GM23338 (cell line): ENCODE data around the gene MAP4. TPM values are rescaled to one million over a fixed set of nuclear protein-coding genes. Genes with fewer than 3 reads are reported as not detected.
A peak's percentile ranks its signal among the peaks of the same experiment; 100 is the strongest.
"Not testable (repeated sequence)": the region's sequence is repeated elsewhere in the genome, so short reads cannot be mapped to it uniquely, and the experiment has no call there.

Experiments
- ATAC-seq: fragments of 200-7000 bp; cut with Tn5 transposase; 3 replicates; pipeline ENCODE4 v1.9.1; 2020
- DNase-seq: peaks from one replicate; pipeline ENCODE4 v3.0.0-alpha.2; 2015; ENCODE audit warnings: low spot score
- H2AFZ ChIP-seq: fragments of 200-600 bp; sonication (generic); 2 replicates; pipeline ENCODE4 v1.8.0; 2016; ENCODE audit warnings: antibody characterized with exemption, mild to moderate bottlenecking, moderate library complexity
- H3F3A ChIP-seq: fragments of 200-600 bp; sonication (generic); replicated peaks from 2 replicates; pipeline ENCODE4 v1.8.0; 2017; ENCODE audit warnings: antibody characterized with exemption, mixed run types, low read depth
- H3K27ac ChIP-seq: fragments of 200-600 bp; sonication (generic); 2 replicates; pipeline ENCODE4 v1.6.1; 2016; ENCODE audit warnings: low read depth
- H3K27me3 ChIP-seq: fragments of 200-600 bp; sonication (generic); 2 replicates; pipeline ENCODE4 v1.8.0; 2016; ENCODE audit warnings: mild to moderate bottlenecking, mixed run types, moderate library complexity; ENCODE audit not compliant: insufficient read depth
- H3K36me3 ChIP-seq: fragments of 200-600 bp; sonication (generic); 2 replicates; pipeline ENCODE4 v1.8.0; 2016; ENCODE audit warnings: mild to moderate bottlenecking; ENCODE audit not compliant: insufficient read depth
- H3K4me1 ChIP-seq: fragments of 200-600 bp; sonication (generic); 2 replicates; pipeline ENCODE4 v1.8.0; 2016; ENCODE audit warnings: mild to moderate bottlenecking, moderate library complexity; ENCODE audit not compliant: insufficient read depth
- H3K4me2 ChIP-seq: fragments of 200-600 bp; sonication (generic); 2 replicates; pipeline ENCODE4 v1.7.1; 2017; ENCODE audit warnings: mixed run types
- H3K4me3 ChIP-seq: fragments of 200-600 bp; sonication (generic); 2 replicates; pipeline ENCODE4 v1.6.1; 2016; ENCODE audit warnings: mixed run types
- H3K79me2 ChIP-seq: fragments of 200-600 bp; sonication (generic); replicated peaks from 2 replicates; pipeline ENCODE4 v1.8.0; 2017; ENCODE audit warnings: mild to moderate bottlenecking; ENCODE audit not compliant: insufficient read depth
- H3K9me2 ChIP-seq: fragments of 200-600 bp; sonication (generic); 2 replicates; pipeline ENCODE4 v1.8.0; 2017; ENCODE audit not compliant: insufficient read depth
- H4K20me1 ChIP-seq: fragments of 200-600 bp; sonication (generic); replicated peaks from 2 replicates; pipeline ENCODE4 v1.8.0; 2017; ENCODE audit warnings: mild to moderate bottlenecking; ENCODE audit not compliant: insufficient read depth
- H3K27ac Mint-ChIP-seq: 2 replicates; pipeline ENCODE4 v1.8.0; 2020; ENCODE audit warnings: inconsistent platforms, mild to moderate bottlenecking, moderate library complexity, mixed read lengths
- H3K27me3 Mint-ChIP-seq: 3 replicates; pipeline ENCODE4 v1.8.0; 2022; ENCODE audit warnings: low read depth, mild to moderate bottlenecking, moderate library complexity, mixed read lengths, inconsistent platforms; ENCODE audit not compliant: insufficient read depth, poor library complexity
- H3K36me3 Mint-ChIP-seq: 3 replicates; pipeline ENCODE4 v1.8.0; 2021; ENCODE audit warnings: low read depth, mild to moderate bottlenecking, inconsistent platforms, moderate library complexity, mixed read lengths
- H3K4me1 Mint-ChIP-seq: 3 replicates; pipeline ENCODE4 v1.8.0; 2020; ENCODE audit warnings: mild to moderate bottlenecking, inconsistent platforms, mixed read lengths
- H3K4me3 Mint-ChIP-seq: 3 replicates; pipeline ENCODE4 v1.8.0; 2021; ENCODE audit warnings: moderate library complexity, mild to moderate bottlenecking, inconsistent platforms, mixed read lengths
- H3K9me3 Mint-ChIP-seq: 3 replicates; pipeline ENCODE4 v1.8.0; 2020; ENCODE audit warnings: moderate library complexity, mild to moderate bottlenecking, inconsistent platforms, mixed read lengths
- CREB1 ChIP-seq: fragments of 250-450 bp; sonication (Bioruptor Pico); IDR thresholded peaks from 2 replicates; pipeline ENCODE4 v1.5.0; 2020; ENCODE audit warnings: low read depth, mild to moderate bottlenecking, moderate library complexity
- EZH2 ChIP-seq: fragments of 200-600 bp; sonication (generic); IDR thresholded peaks from one replicate; pipeline ENCODE4 v1.8.0; 2017; ENCODE audit warnings: antibody characterized with exemption, mild to moderate bottlenecking, low read depth; ENCODE audit not compliant: unreplicated experiment
- EZH2phosphoT487 ChIP-seq: fragments of 200-600 bp; sonication (generic); IDR thresholded peaks from one replicate; pipeline ENCODE4 v1.8.1; 2018; ENCODE audit warnings: antibody characterized with exemption; ENCODE audit not compliant: unreplicated experiment
- NANOG ChIP-seq: IDR thresholded peaks from 2 replicates; pipeline ENCODE4 v1.6.1; 2016; ENCODE audit warnings: antibody characterized with exemption, borderline replicate concordance
- POLR2AphosphoS5 ChIP-seq: IDR thresholded peaks from 2 replicates; pipeline ENCODE4 v1.6.1; 2016; ENCODE audit warnings: antibody characterized with exemption, low read depth
- ZNF114 ChIP-seq: fragments of 250-450 bp; sonication (Bioruptor Pico); IDR thresholded peaks from 2 replicates; pipeline ENCODE4 v1.5.0; 2020; ENCODE audit warnings: mild to moderate bottlenecking, moderate library complexity
- ZNF331 ChIP-seq: fragments of 250-450 bp; sonication (Bioruptor Pico); IDR thresholded peaks from 2 replicates; pipeline ENCODE4 v1.5.0; 2020; ENCODE audit warnings: low read depth, mild to moderate bottlenecking, moderate library complexity
- polyA plus RNA-seq: library from polyadenylated mRNA; unstranded; fragments of >200 nt; fragmentation: Nextera tagmentation; extraction: Ambion mirVana; gene quantifications from 2 replicates; pipeline ENCODE4 v1.2.1, GENCODE V29; 2016
- total RNA-seq: library from RNA; depleted of rRNA; stranded (reverse); fragments of >200 nt; shearing (Covaris generic); gene quantifications from 2 replicates; pipeline ENCODE4 v1.2.3, GENCODE V29; 2014
- TF ChIP-seq, protein P1 (sequence below): IDR thresholded peaks from 2 replicates; pipeline ENCODE4 v1.6.1; 2016; ENCODE audit warnings: antibody characterized with exemption
- TF ChIP-seq, protein P2 (sequence below), 2 experiments: fragments of 200-600 bp in 1 of 2; sonication (generic) in 1 of 2; conservative IDR thresholded peaks; 2 replicates each; pipeline versions ENCODE4 v1.5.1 to v1.6.1; 2016 to 2017; ENCODE audit warnings: antibody characterized with exemption in 2 of 2, low read depth in 2 of 2, mild to moderate bottlenecking in 2 of 2, moderate library complexity in 1 of 2

MAP4 gene
- total and polyA plus RNA-seq, 2 experiments from 2014 or later: 103 to 113 TPM

DNA sequence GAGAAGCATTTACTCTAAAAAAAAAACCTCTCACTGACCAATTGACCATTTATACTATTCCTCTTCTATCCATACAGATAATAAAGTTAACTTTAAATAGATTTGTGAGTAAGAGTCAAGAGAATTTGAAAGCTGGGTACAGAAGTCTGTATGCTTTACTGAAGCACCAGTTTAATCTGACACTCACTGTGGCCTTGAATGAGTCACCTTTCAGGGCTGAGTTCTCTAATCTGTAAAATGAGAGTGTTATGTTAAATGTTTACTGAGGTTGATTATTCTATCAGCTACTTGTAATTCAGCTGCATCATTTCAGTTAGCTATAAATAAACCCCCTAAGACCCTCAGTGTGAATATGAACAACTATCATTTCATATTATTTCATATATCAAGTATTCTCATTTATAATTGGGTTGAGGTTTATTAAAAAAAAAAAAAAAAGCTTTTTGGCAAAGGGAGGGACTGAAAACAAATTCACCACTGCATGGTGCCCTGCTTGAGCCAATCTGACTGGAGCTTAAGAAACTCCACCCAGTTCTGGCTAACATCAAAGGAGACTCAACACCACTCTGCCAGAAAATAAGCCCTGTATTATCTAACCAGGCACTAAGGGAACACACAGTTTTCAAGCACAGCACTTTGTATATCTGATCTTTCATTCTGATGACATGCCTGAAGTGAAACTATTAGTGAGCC lies 2.8 kb downstream of the MAP4 start:
- Histone ChIP-seq H3K4me2 (no peak overlapping the region), H2AFZ (no peak overlapping the region), H4K20me1 (peaks cover 15% of the 10 kb centered on the region), H3F3A (no peaks in the 10 kb centered on the region), H3K27me3 (no peaks in the 10 kb centered on the region), H3K79me2 (peaks cover 92% of the 10 kb centered on the region), H3K36me3 (no peaks in the 10 kb centered on the region), H3K4me1 (peaks cover 36% of the 10 kb centered on the region), H3K27ac (no peak overlapping the region), H3K4me3 (no peak overlapping the region), H3K9me2 (0 out of 2 replicates have a peak, but pooled peaks cover 3% of the 10 kb centered on the region)
- Mint-ChIP-seq H3K27me3 (peaks cover 14% of the 10 kb centered on the region), H3K9me3 (0 out of 3 replicates have a peak, but pooled peaks cover 2% of the 10 kb centered on the region), H3K4me1 (peaks cover 44% of the 10 kb centered on the region), H3K27ac (no peak overlapping the region), H3K4me3 (no peak overlapping the region), H3K36me3 (peaks cover 23% of the 10 kb centered on the region)
- DNase-seq: no peak
- ATAC-seq: peak; percentile 52
- TF ChIP-seq CREB1 (CRISPR knock-in tag): no peak
- TF ChIP-seq NANOG: no peak
- TF ChIP-seq POLR2AphosphoS5: no peak
- TF ChIP-seq EZH2: no peak

DNA sequence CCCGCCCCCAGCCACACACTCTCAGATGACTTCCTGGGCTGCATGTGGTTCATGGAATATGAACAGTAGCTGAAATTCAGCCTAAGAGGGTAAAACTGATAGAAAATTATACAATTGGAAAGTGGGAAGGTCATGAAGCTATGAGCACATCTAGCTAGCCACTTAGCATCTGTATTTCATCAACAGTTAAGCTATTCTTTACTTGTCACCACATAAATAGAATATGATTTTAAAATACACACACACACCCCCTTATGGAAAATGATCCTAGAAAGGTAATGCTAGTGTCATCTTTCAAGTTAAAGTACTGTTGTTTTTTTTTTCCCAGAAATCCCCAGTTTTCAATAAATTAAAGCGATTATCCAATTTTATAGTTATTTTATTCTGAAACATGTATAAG lies 3.6 kb downstream of the MAP4 start:
- DNase-seq (no peak), ATAC-seq (no peak)
- Mint-ChIP-seq H3K4me3 (no peak overlapping the region), H3K27ac (no peak overlapping the region), H3K4me1 (peaks cover 44% of the 10 kb centered on the region), H3K27me3 (peaks cover 14% of the 10 kb centered on the region), H3K9me3 (no peaks in the 10 kb centered on the region), H3K36me3 (peaks cover 23% of the 10 kb centered on the region)
- no peaks in the 10 kb centered on the region for H3K36me3 ChIP-seq
- H3K27me3 ChIP-seq: no peaks in the 10 kb centered on the region
- no peaks in the 10 kb centered on the region for H3F3A ChIP-seq
- peaks cover 93% of the 10 kb centered on the region for H3K79me2 ChIP-seq
- H3K4me2 ChIP-seq: no peak overlapping the region
- H3K4me1 ChIP-seq: peaks cover 36% of the 10 kb centered on the region
- 0 out of 2 replicates have a peak, but pooled peaks cover 3% of the 10 kb centered on the region for H3K9me2 ChIP-seq
- TF ChIP-seq, protein P1, sequence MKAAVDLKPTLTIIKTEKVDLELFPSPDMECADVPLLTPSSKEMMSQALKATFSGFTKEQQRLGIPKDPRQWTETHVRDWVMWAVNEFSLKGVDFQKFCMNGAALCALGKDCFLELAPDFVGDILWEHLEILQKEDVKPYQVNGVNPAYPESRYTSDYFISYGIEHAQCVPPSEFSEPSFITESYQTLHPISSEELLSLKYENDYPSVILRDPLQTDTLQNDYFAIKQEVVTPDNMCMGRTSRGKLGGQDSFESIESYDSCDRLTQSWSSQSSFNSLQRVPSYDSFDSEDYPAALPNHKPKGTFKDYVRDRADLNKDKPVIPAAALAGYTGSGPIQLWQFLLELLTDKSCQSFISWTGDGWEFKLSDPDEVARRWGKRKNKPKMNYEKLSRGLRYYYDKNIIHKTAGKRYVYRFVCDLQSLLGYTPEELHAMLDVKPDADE: no peak
- TF ChIP-seq NANOG (no peak), EZH2phosphoT487 (no peak), ZNF114 (CRISPR knock-in tag) (no peak), ZNF331 (CRISPR knock-in tag) (no peak)
- TF ChIP-seq, protein P2, sequence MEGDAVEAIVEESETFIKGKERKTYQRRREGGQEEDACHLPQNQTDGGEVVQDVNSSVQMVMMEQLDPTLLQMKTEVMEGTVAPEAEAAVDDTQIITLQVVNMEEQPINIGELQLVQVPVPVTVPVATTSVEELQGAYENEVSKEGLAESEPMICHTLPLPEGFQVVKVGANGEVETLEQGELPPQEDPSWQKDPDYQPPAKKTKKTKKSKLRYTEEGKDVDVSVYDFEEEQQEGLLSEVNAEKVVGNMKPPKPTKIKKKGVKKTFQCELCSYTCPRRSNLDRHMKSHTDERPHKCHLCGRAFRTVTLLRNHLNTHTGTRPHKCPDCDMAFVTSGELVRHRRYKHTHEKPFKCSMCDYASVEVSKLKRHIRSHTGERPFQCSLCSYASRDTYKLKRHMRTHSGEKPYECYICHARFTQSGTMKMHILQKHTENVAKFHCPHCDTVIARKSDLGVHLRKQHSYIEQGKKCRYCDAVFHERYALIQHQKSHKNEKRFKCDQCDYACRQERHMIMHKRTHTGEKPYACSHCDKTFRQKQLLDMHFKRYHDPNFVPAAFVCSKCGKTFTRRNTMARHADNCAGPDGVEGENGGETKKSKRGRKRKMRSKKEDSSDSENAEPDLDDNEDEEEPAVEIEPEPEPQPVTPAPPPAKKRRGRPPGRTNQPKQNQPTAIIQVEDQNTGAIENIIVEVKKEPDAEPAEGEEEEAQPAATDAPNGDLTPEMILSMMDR (conservative IDR thresholded peaks at IDR 0.05; ENCODE audit: low read depth in 2 of 2): no peak
- H2AFZ ChIP-seq: no peak overlapping the region
- H3K27ac ChIP-seq: no peak overlapping the region
- H4K20me1 ChIP-seq: peaks cover 15% of the 10 kb centered on the region
- no peak overlapping the region for H3K4me3 ChIP-seq

DNA sequence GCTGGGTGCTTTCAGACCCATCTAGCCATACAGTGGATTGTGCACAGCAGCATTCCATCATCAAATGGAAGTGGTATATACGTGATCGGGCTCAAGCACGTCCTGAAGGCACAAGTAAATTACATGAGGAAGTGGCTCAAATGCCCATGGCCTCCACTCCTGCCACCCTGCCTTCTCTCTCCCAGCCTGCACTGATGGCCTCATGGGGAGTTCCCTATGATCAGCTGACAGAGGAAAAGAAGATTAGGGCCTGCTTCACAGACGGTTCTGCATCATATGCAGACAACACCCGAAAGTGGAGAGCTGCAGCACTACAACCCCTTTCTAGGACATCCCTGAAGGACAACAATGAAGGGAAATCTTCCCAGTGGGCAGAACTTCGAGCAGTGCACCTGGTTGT lies 8.2 kb downstream of the MAP4 start:
- H3K27ac ChIP-seq, H2AFZ ChIP-seq, DNase-seq, H3K27ac Mint-ChIP-seq, ATAC-seq, H3K9me3 Mint-ChIP-seq, H3K4me3 ChIP-seq, H3K27me3 ChIP-seq, H3K4me1 ChIP-seq, H3K4me3 Mint-ChIP-seq, H3F3A ChIP-seq, H3K27me3 Mint-ChIP-seq, H3K9me2 ChIP-seq, H3K4me2 ChIP-seq, H3K36me3 ChIP-seq: not testable (repeated sequence)
- peaks cover 26% of the 10 kb centered on the region; the same call in 1 of the 2 replicates for H4K20me1 ChIP-seq
- Mint-ChIP-seq H3K36me3 (peaks cover 19% of the 10 kb centered on the region), H3K4me1 (peaks cover 18% of the 10 kb centered on the region)
- peaks cover 74% of the 10 kb centered on the region for H3K79me2 ChIP-seq

DNA sequence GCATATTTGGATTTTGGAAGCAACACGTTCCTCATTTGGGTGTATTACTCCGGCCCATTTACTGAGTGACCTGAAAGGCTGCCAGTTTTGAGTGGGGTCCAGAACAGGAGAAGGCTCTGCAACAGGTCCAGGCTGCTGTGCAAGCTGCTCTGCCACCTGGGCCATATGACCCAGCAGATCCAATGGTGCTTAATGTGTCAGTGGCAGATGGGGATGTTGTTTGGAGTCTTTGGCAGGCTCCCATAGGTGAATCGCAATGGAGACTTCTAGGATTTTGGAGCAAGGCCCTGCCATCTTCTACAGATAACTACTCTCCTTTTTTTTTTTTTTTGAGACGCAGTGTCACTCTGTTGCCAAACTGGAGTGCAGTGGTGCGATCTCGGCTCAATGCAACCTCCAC lies 8.9 kb downstream of the MAP4 start:
- H3K27me3 ChIP-seq, H3K4me1 ChIP-seq, H3K4me2 ChIP-seq, H3K9me2 ChIP-seq, H3K27me3 Mint-ChIP-seq, H3K4me3 Mint-ChIP-seq, H2AFZ ChIP-seq, H3K36me3 ChIP-seq, H3K27ac ChIP-seq, H3K9me3 Mint-ChIP-seq, DNase-seq, ATAC-seq, H3K27ac Mint-ChIP-seq, H3K4me3 ChIP-seq, H3F3A ChIP-seq: not testable (repeated sequence)
- peaks cover 14% of the 10 kb centered on the region for H3K4me1 Mint-ChIP-seq
- H4K20me1 ChIP-seq: peaks cover 26% of the 10 kb centered on the region; the same call in 1 of the 2 replicates
- peaks cover 71% of the 10 kb centered on the region for H3K79me2 ChIP-seq
- H3K36me3 Mint-ChIP-seq: peaks cover 19% of the 10 kb centered on the region
